Keratinocyte (primary cell): ENCODE data around the gene CARD11.

Source experiments
- CTCF ChIP-seq, 3 experiments: IDR thresholded peaks in 1 of 3; conservative IDR thresholded peaks in 1 of 3; optimal IDR thresholded peaks in 1 of 3; 2 replicates in 2 of 3; 3 replicates in 1 of 3; pipeline versions ENCODE3 to v1.5.1; 2011; ENCODE audit warnings: low read length in 3 of 3, mild to moderate bottlenecking in 3 of 3, moderate library complexity in 2 of 3, control low read depth in 1 of 3, inconsistent platforms in 1 of 3; ENCODE audit not compliant: insufficient read depth in 2 of 3; ENCODE audit errors: extremely low read depth in 1 of 3
- EZH2 ChIP-seq: IDR thresholded peaks from one replicate; pipeline ENCODE4 v1.6.1; 2012; ENCODE audit warnings: inconsistent platforms, mild to moderate bottlenecking, low read length, moderate library complexity

- TF ChIP-seq CTCF (optimal IDR thresholded peaks at IDR 0.05 in 1 of 3, IDR thresholded peaks at IDR 0.05 in 1 of 3, conservative IDR thresholded peaks at IDR 0.05 in 1 of 3; ENCODE audit: extremely low read depth in 1 of 3, insufficient read depth in 2 of 3, low read length in 3 of 3) (no peak), EZH2 (no peak)
Observed at GRCh38 chr7:2955269-2955668, 88.4 kb downstream of the CARD11 start.
